Measurements from ENCODE around the gene HOXA4. TPM values are rescaled to one million over a fixed set of nuclear protein-coding genes. Genes with fewer than 3 reads are reported as not detected.
A peak's percentile ranks its signal among the peaks of the same experiment; 100 is the strongest.

Gene HOXA4
- total and polyA plus RNA-seq, 2 of the 8 experiments (the other 6 are each of a cell fraction or from before 2014, with no cell fraction given) = not detected

DNA sequence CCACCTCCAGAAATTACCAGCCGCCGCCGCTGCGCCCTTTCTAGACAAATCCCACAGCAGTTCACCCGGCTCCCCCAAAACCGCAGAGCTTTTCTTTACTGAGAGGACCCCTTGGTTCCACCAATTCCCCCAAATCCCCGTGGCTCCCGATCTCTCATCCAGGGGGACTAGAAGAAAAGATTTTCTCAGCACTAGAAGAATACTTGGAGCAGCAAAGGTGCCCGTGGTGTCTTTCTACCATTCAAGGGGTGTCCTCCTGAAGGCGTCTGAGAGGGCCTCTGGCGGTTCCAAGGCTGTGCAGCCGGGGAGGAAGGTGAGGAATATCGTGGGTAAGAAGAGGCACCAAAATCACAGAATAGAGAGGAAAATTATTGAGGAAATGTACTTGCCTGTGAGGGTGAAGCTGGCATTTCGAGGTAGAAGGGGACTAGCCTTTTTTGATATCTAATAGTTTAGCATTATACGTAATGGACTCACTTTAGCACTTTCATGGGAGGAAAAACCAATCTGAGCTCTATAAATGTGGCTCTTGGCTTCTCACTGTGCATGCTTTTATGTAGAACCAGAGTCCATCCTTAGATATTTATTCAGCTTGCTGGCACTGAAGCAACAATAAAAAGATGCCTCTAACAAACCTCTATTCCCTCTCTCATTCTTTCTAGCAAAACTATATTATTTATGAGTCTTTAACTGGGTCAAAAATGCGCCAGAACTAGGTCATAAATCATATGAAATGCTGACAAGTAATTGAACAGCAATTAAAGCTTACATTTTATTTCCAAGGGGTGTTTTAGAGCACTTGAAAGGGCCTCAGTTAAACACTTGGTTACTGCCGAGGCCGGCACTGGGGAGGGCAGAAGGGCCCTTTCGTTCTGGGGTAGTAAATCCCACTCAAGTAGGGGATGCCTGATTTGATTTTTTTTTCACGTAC lies 14.3 kb downstream of the HOXA4 start:
- no peaks in the 10 kb centered on the region for H3K79me1 ChIP-seq (ENCODE audit: low read depth, low read length)
- no peak overlapping the region for H3K4me3 ChIP-seq (ENCODE audit: extremely low read depth in 1 of 4, insufficient read depth in 2 of 4, low read depth in 3 of 4, low read length in 4 of 4)
- H3K14ac ChIP-seq (ENCODE audit: insufficient read length) = no peak overlapping the region
- H2BK15ac ChIP-seq (ENCODE audit: low read length) = no peak overlapping the region
- H3K18ac ChIP-seq (ENCODE audit: extremely low read depth, low read length) = no peak overlapping the region; the same call in 1 of the 2 replicates
- no peaks in the 10 kb centered on the region for H3K79me2 ChIP-seq (ENCODE audit: control insufficient read depth in 1 of 2, insufficient read depth in 2 of 2, low read length in 2 of 2)
- H4K91ac ChIP-seq (replicated peaks; ENCODE audit: insufficient read length, low read length) = no peak overlapping the region
- no peak overlapping the region for H3K4ac ChIP-seq (replicated peaks; ENCODE audit: insufficient read length, low read depth, low read length)
- POLR2A ChIA-PET (ENCODE audit: partially characterized antibody) = no interaction called here
- no peak overlapping the region for H2BK120ac ChIP-seq (replicated peaks; ENCODE audit: low read depth, low read length)
- no peak overlapping the region for H4K5ac ChIP-seq (ENCODE audit: insufficient read length, low read depth, low read length)
- 0 out of 2 replicates have a peak overlapping the region, but pooled peaks have one; percentile 42 for H2BK12ac ChIP-seq (ENCODE audit: low read depth, low read length)
- FAIRE-seq = no peak
- peak in 1 of 2 experiments; percentile 45 for DNase-seq (ENCODE audit: low read depth in 1 of 2, low spot score in 2 of 2)
- H3K27ac ChIP-seq (ENCODE audit: low read depth, low read length) = no peak overlapping the region
- H2AK5ac ChIP-seq (ENCODE audit: low read depth, low read length) = no peak overlapping the region
- H3K36me3 ChIP-seq (ENCODE audit: control insufficient read depth in 2 of 4, insufficient read depth in 4 of 4, low read length in 3 of 4) = no peaks in the 10 kb centered on the region; a peak in 2 of 8 replicates
- CTCF ChIA-PET (ENCODE audit: partially characterized antibody) = interaction anchor here (0.7 to 4.8 kb wide), 9 partner anchors 10 to 66 kb away, joined by 3 to 33 read pairs (median 4); partner anchors contain the start of gene HOXA5
- no peak overlapping the region for H2AFZ ChIP-seq (ENCODE audit: low read length)
- no peak overlapping the region for H3K23ac ChIP-seq (ENCODE audit: insufficient read length)
- H4K8ac ChIP-seq (ENCODE audit: extremely low read depth, insufficient read depth, low read length) = no peak overlapping the region
- no peaks in the 10 kb centered on the region; the same call in 1 of the 2 replicates for H3K23me2 ChIP-seq (ENCODE audit: low read depth, low read length)
- H3K9me3 ChIP-seq (ENCODE audit: insufficient read depth in 2 of 2, low read depth in 1 of 2, low read length in 1 of 2) = no peaks in the 10 kb centered on the region
- no peak overlapping the region for H2BK5ac ChIP-seq (ENCODE audit: low read depth, low read length)
- H3K27me3 ChIP-seq (replicated peaks in 1 of 4; ENCODE audit: control insufficient read depth in 3 of 4, extremely low read depth in 1 of 4, insufficient read depth in 3 of 4, low read length in 3 of 4) = peaks cover 96 to 99% (median 97%) of the 10 kb centered on the region in 4 experiments
- 19% methylated on average over 20 of the region's 20 CpGs; no CpG with 5 or more reads in 1 of the 2 experiments for WGBS, 2 experiments (ENCODE audit: extremely low coverage in 1 of 2, insufficient coverage in 1 of 2, insufficient read length in 1 of 2, insufficient replicate concordance in 2 of 2, low coverage in 1 of 2, low lambda C conversion rate in 2 of 2, missing lambda C conversion rate in 1 of 2)
- H3K4me1 ChIP-seq (replicated peaks in 1 of 4; ENCODE audit: control insufficient read depth in 3 of 4, insufficient read depth in 4 of 4, low read length in 3 of 4) = peaks cover 0 to 6% (median 1%) of the 10 kb centered on the region in 4 experiments; a peak in 4 of 7 replicates
- no peak overlapping the region; a peak in 1 of 4 replicates for H3K4me2 ChIP-seq (ENCODE audit: insufficient read depth in 1 of 2, low read depth in 2 of 2, low read length in 2 of 2)
- no peak overlapping the region for H3K9ac ChIP-seq (replicated peaks in 1 of 4; ENCODE audit: extremely low read depth in 1 of 4, low read depth in 3 of 4, low read length in 3 of 4)
- H2BK20ac ChIP-seq (ENCODE audit: low read length) = no peak overlapping the region
- no peak overlapping the region for H3K56ac ChIP-seq (replicated peaks; ENCODE audit: insufficient read length, low read depth, low read length)
- peaks cover 23 to 39% of the 10 kb centered on the region in 2 experiments for H4K20me1 ChIP-seq (replicated peaks in 1 of 2; ENCODE audit: control insufficient read depth in 1 of 2, insufficient read depth in 2 of 2, low read length in 2 of 2)
- TF ChIP-seq EZH2 (IDR thresholded peaks at IDR 0.05; ENCODE audit: low read depth, low read length, severe bottlenecking) (peak; percentile 6), ZNF274 (IDR thresholded peaks at IDR 0.05; ENCODE audit: borderline replicate concordance, extremely low read depth, low read length) (no peak), SIN3A (conservative IDR thresholded peaks at IDR 0.05 in 1 of 2, IDR thresholded peaks at IDR 0.05 in 1 of 2; ENCODE audit: low read depth in 1 of 2, low read length in 2 of 2) (no peak), POLR2A (IDR thresholded peaks at IDR 0.05; ENCODE audit: control extremely low read depth in 1 of 2, low read depth in 2 of 2, low read length in 2 of 2) (no peak), CHD1 (IDR thresholded peaks at IDR 0.05; ENCODE audit: low read depth, low read length) (no peak), E2F6 (IDR thresholded peaks at IDR 0.05) (no peak), CREB1 (IDR thresholded peaks at IDR 0.05) (no peak), RNF2 (IDR thresholded peaks at IDR 0.05; ENCODE audit: borderline replicate concordance, low read depth, low read length, missing control alignments, poor library complexity, severe bottlenecking) (peak; percentile 75), SUZ12 (IDR thresholded peaks at IDR 0.05; ENCODE audit: low read length) (peak; percentile 62; the same call in 1 of the 2 replicates), CBX8 (IDR thresholded peaks at IDR 0.05; ENCODE audit: borderline replicate concordance, low read depth, low read length) (peak; percentile 18)
